ENCODE results near the gene SLC22A8. TPM values are rescaled to one million over a fixed set of nuclear protein-coding genes. Genes with fewer than 3 reads are reported as not detected.

Gene SLC22A8
- total and polyA plus RNA-seq, 2 of the 4 experiments (the other 2 are of a cell fraction): not detected

- H3K14ac ChIP-seq (replicated peaks; ENCODE audit: low read depth, low read length): no peak overlapping the region
- no peak for ATAC-seq (ENCODE audit: low read depth)
- intact Hi-C loops (cut with micrococcal nuclease) (no loop called here), in situ Hi-C loops (cut with MboI; ENCODE audit: low sequenced_read_pairs) (loop anchor here (10.0 kb wide), 1 partner anchor 172 kb away; no protein-coding TSS in a partner anchor), dilution Hi-C loops (cut with HindIII; ENCODE audit: low sequenced_read_pairs, unreplicated experiment) (no loop called here)
- H2AK9ac ChIP-seq (replicated peaks; ENCODE audit: low read depth, low read length, poor library complexity): no peak overlapping the region
- peaks cover 4% of the 10 kb centered on the region for H3K27me3 ChIP-seq (ENCODE audit: control insufficient read depth, insufficient read depth, low read length)
- H3K18ac ChIP-seq (ENCODE audit: low read depth, low read length): no peak overlapping the region
- H3K9ac ChIP-seq (ENCODE audit: low read depth, low read length): no peak overlapping the region
- no peak overlapping the region for H4K5ac ChIP-seq (ENCODE audit: low read depth, low read length)
- H3K79me1 ChIP-seq (ENCODE audit: low read depth in 1 of 2, low read length in 2 of 2): no peaks in the 10 kb centered on the region
- H3K27ac ChIP-seq (ENCODE audit: insufficient read depth, low read length): no peak overlapping the region
- no TSS peak for BruUV-seq (replicated peaks)
- no peak overlapping the region for H2AK5ac ChIP-seq (ENCODE audit: low read depth, low read length)
- no peaks in the 10 kb centered on the region for H3K9me1 ChIP-seq (ENCODE audit: insufficient read depth, low read length)
- no peaks in the 10 kb centered on the region for H4K20me1 ChIP-seq (ENCODE audit: insufficient read depth, low read length)
- no peak overlapping the region for H4K91ac ChIP-seq (ENCODE audit: insufficient read depth, low read depth, low read length)
- ChIA-PET CTCF (interaction anchor here (1.5 kb wide), 1 partner anchor 9 kb away, joined by 4 read pairs; no protein-coding TSS in a partner anchor), POLR2A (ENCODE audit: unreplicated experiment) (no interaction called here)
- H3K36me3 ChIP-seq (ENCODE audit: control insufficient read depth, insufficient read depth, low read length): no peaks in the 10 kb centered on the region
- WGBS, 2 experiments (ENCODE audit: extremely low coverage in 2 of 2, insufficient read length in 1 of 2): no CpG with 5 or more reads among the region's 4 CpGs
- H4K8ac ChIP-seq (ENCODE audit: low read depth in 2 of 2, low read length in 2 of 2): no peak overlapping the region
- no peak overlapping the region for H3K4ac ChIP-seq (ENCODE audit: low read depth, low read length)
- no peaks in the 10 kb centered on the region for H3K4me1 ChIP-seq (ENCODE audit: control insufficient read depth, insufficient read depth, low read length)
- no peaks in the 10 kb centered on the region for H3K9me3 ChIP-seq (ENCODE audit: control insufficient read depth, insufficient read depth, low read length)
- no peak overlapping the region for H2BK5ac ChIP-seq (ENCODE audit: low read depth, low read length, poor library complexity, severe bottlenecking)
- H2BK20ac ChIP-seq (ENCODE audit: low read depth, low read length): no peak overlapping the region
- H2BK120ac ChIP-seq (ENCODE audit: low read depth, low read length): no peak overlapping the region
- no peak overlapping the region for H2AFZ ChIP-seq (replicated peaks; ENCODE audit: low read length, poor library complexity)
- H3K56ac ChIP-seq (ENCODE audit: extremely low read depth, insufficient read depth, low read length): no peak overlapping the region
- no peak overlapping the region for H2BK15ac ChIP-seq (ENCODE audit: low read depth, low read length)
- H3K4me2 ChIP-seq (ENCODE audit: low read depth, low read length): no peak overlapping the region
- no peak overlapping the region for H3K23ac ChIP-seq (ENCODE audit: low read depth, low read length)
- DNase-seq: no peak
- TF ChIP-seq USF2 (IDR thresholded peaks at IDR 0.05; ENCODE audit: low read depth, low read length) (no peak), ELK1 (IDR thresholded peaks at IDR 0.05; ENCODE audit: borderline replicate concordance, low read depth, low read length) (no peak), MXI1 (IDR thresholded peaks at IDR 0.05; ENCODE audit: borderline replicate concordance, low read depth, low read length) (no peak), POLR2A (IDR thresholded peaks at IDR 0.05; ENCODE audit: low read depth, low read length) (no peak), RAD21 (IDR thresholded peaks at IDR 0.05; ENCODE audit: low read length) (no peak), BHLHE40 (IDR thresholded peaks at IDR 0.05; ENCODE audit: low read depth, low read length) (no peak), RCOR1 (IDR thresholded peaks at IDR 0.05; ENCODE audit: insufficient replicate concordance, low read length) (no peak), CHD1 (IDR thresholded peaks at IDR 0.05; ENCODE audit: low read depth, low read length) (no peak), MAZ (IDR thresholded peaks at IDR 0.05; ENCODE audit: borderline replicate concordance, low read depth, low read length) (no peak), SMC3 (IDR thresholded peaks at IDR 0.05; ENCODE audit: low read depth, low read length) (no peak)
- H3K4me3 ChIP-seq (ENCODE audit: insufficient read depth, low read depth, low read length): no peak overlapping the region
Measured at GRCh38 chr11:63032457-63032856, 16.8 kb upstream of the SLC22A8 start.

Measured in IMR-90 (cell line).